ENCODE measurements around the gene FBXO41. TPM values are rescaled to one million over a fixed set of nuclear protein-coding genes. Genes with fewer than 3 reads are reported as not detected.

FBXO41 gene
- total RNA-seq, 2 experiments from 2014 or later = 39.4 to 39.5 TPM

- CTCF ChIA-PET = no interaction called here
- POLR2A ChIA-PET = interaction anchor here (1.4 to 1.6 kb wide), 2 partner anchors 9 to 10 kb away, joined by 4 to 5 read pairs; no protein-coding TSS in a partner anchor
Observed at GRCh38 chr2:73253901-73254300, 30.4 kb downstream of the FBXO41 start.

GRCh38 chr2:73253400-73253799, 30.9 kb downstream of the FBXO41 start:
- ChIA-PET CTCF (no interaction called here), POLR2A (interaction anchor here (0.6 kb wide), 1 partner anchor 15 kb away, joined by 3 read pairs; no protein-coding TSS in a partner anchor)

GRCh38 chr2:73252238-73253027, 31.8 kb downstream of the FBXO41 start:
- POLR2A ChIA-PET = interaction anchor here (0.5 to 0.7 kb wide), 2 partner anchors 18 to 37 kb away, joined by 3 read pairs; no protein-coding TSS in a partner anchor

GRCh38 chr2:73250872-73251846, 33.1 kb downstream of the FBXO41 start:
- CTCF ChIA-PET = interaction anchor here (1.5 to 1.7 kb wide), 2 partner anchors 17 to 27 kb away, joined by 3 to 6 read pairs; partner anchors contain the start of gene CCT7
- POLR2A ChIA-PET = no interaction called here

More at GRCh38 chr2:73252238-73253027, 31.8 kb downstream of the FBXO41 start:
- CTCF ChIA-PET = no interaction called here

- CTCF ChIA-PET = interaction anchor here (0.6 to 1.7 kb wide), 3 partner anchors 16 to 1142 kb away, joined by 3 to 6 read pairs (median 3); partner anchors contain the start of gene CCT7
Observed at GRCh38 chr2:73249636-73250035, 34.6 kb downstream of the FBXO41 start.

GRCh38 chr2:73246850-73247249, 37.4 kb downstream of the FBXO41 start:
- POLR2A ChIA-PET = no interaction called here

More at GRCh38 chr2:73249636-73250035, 34.6 kb downstream of the FBXO41 start:
- POLR2A ChIA-PET = no interaction called here

GRCh38 chr2:73244580-73244979, 39.7 kb downstream of the FBXO41 start:
- POLR2A ChIA-PET = interaction anchor here (0.5 to 2.2 kb wide), 4 partner anchors 10 to 149 kb away, joined by 3 to 12 read pairs (median 4); partner anchors contain the start of genes CCT7 and PRADC1
- CTCF ChIA-PET = interaction anchor here (1.2 to 1.3 kb wide), 3 partner anchors 10 to 46 kb away, joined by 3 to 5 read pairs (median 4); partner anchors contain the start of gene CCT7

More at GRCh38 chr2:73246850-73247249, 37.4 kb downstream of the FBXO41 start:
- CTCF ChIA-PET = no interaction called here

GRCh38 chr2:73243884-73244570, 40.3 kb downstream of the FBXO41 start:
- CTCF ChIA-PET = interaction anchor here (1.2 to 1.3 kb wide), 3 partner anchors 10 to 46 kb away, joined by 3 to 5 read pairs (median 4); partner anchors contain the start of gene CCT7
- POLR2A ChIA-PET = interaction anchor here (0.7 to 2.2 kb wide), 4 partner anchors 9 to 21 kb away, joined by 3 to 12 read pairs (median 5); partner anchors contain the start of genes CCT7 and PRADC1

GRCh38 chr2:73239776-73240175, 44.5 kb downstream of the FBXO41 start:
- POLR2A ChIA-PET = no interaction called here
- CTCF ChIA-PET = no interaction called here

- POLR2A ChIA-PET = interaction anchor here (0.6 kb wide), 1 partner anchor 169 kb away, joined by 3 read pairs; no protein-coding TSS in a partner anchor
Observed at GRCh38 chr2:73238976-73239375, 45.3 kb downstream of the FBXO41 start.

GRCh38 chr2:73238149-73238548, 46.1 kb downstream of the FBXO41 start:
- ChIA-PET CTCF (interaction anchor here (0.7 kb wide), 1 partner anchor 64 kb away, joined by 3 read pairs; no protein-coding TSS in a partner anchor), POLR2A (no interaction called here)

More at GRCh38 chr2:73238976-73239375, 45.3 kb downstream of the FBXO41 start:
- CTCF ChIA-PET = interaction anchor here (0.7 kb wide), 1 partner anchor 63 kb away, joined by 3 read pairs; no protein-coding TSS in a partner anchor

- CTCF ChIA-PET = interaction anchor here (5.1 kb wide), 1 partner anchor 53 kb away, joined by 27 read pairs; no protein-coding TSS in a partner anchor
- POLR2A ChIA-PET = no interaction called here
Observed at GRCh38 chr2:73237168-73237567, 47.1 kb downstream of the FBXO41 start.

GRCh38 chr2:73235315-73236028, 48.8 kb downstream of the FBXO41 start:
- POLR2A ChIA-PET = interaction anchor here (0.6 to 2.9 kb wide), 2 partner anchors 9 to 58 kb away, joined by 3 to 12 read pairs; partner anchors contain the start of gene EGR4
- CTCF ChIA-PET = interaction anchor here (1.3 to 5.1 kb wide), 2 partner anchors 24 to 54 kb away, joined by 6 to 27 read pairs; no protein-coding TSS in a partner anchor

- POLR2A ChIA-PET = interaction anchor here (1.0 to 2.9 kb wide), 9 partner anchors 9 to 163 kb away, joined by 3 to 17 read pairs (median 8); partner anchors contain the start of genes ALMS1, FBXO41 and SFXN5
- CTCF ChIA-PET = interaction anchor here (0.6 to 5.1 kb wide), 6 partner anchors 10 to 618 kb away, joined by 3 to 27 read pairs (median 6); no protein-coding TSS in a partner anchor
Observed at GRCh38 chr2:73233932-73234832, 50.1 kb downstream of the FBXO41 start, which contains the start of gene CCT7. CCT7 (plus strand) TSS chr2:73234308; CDS start chr2:73234379, 71 bp downstream.

GRCh38 chr2:73233154-73233931, 50.9 kb downstream of the FBXO41 start, which contains the start of gene PRADC1:
PRADC1 (minus strand) TSS chr2:73233239; CDS start chr2:73233160, 79 bp downstream.
- CTCF ChIA-PET = interaction anchor here (0.6 to 5.1 kb wide), 8 partner anchors 9 to 619 kb away, joined by 3 to 27 read pairs (median 5); no protein-coding TSS in a partner anchor
- POLR2A ChIA-PET = interaction anchor here (0.5 to 2.9 kb wide), 12 partner anchors 8 to 946 kb away, joined by 3 to 17 read pairs (median 6); partner anchors contain the start of genes ALMS1, EGR4, FBXO41 and SFXN5

Measured in activated CD8-positive, alpha-beta memory T cell treated with anti-CD3 and anti-CD28 coated beads for 36 hours (primary cell).